Small intestine (tissue), 7 donors: ENCODE results near the gene MID1. TPM values are rescaled to one million over a fixed set of nuclear protein-coding genes. Genes with fewer than 3 reads are reported as not detected.

Experiments used
- DNase-seq, 2 donors: peaks; one replicate each; pipeline versions ENCODE4 v3.0.0 to v3.0.0-alpha.2; 2013
- FAIRE-seq: peaks from 2 replicates; lab custom pipeline; 2012; peaks lifted over from hg19 to GRCh38; lab: Jason Lieb, UNC
- H3K27ac ChIP-seq, 3 donors: one replicate each; pipeline ENCODE4 v1.5.1; 2013; ENCODE audit warnings: low read length in 2 of 3, mild to moderate bottlenecking in 2 of 3, control low read depth in 1 of 3, inconsistent platforms in 1 of 3, low read depth in 1 of 3, moderate library complexity in 1 of 3
- H3K27me3 ChIP-seq, 3 donors: one replicate each; pipeline ENCODE4 v1.6.1; 2013; ENCODE audit warnings: low read length in 3 of 3, inconsistent platforms in 1 of 3; ENCODE audit not compliant: control insufficient read depth in 3 of 3, insufficient read depth in 3 of 3
- H3K36me3 ChIP-seq, 3 donors: one replicate each; pipeline ENCODE4 v1.6.1; 2013; ENCODE audit warnings: low read length in 3 of 3, inconsistent platforms in 1 of 3, low read depth in 1 of 3, mild to moderate bottlenecking in 1 of 3, moderate library complexity in 1 of 3; ENCODE audit not compliant: control insufficient read depth in 3 of 3, insufficient read depth in 2 of 3
- H3K4me1 ChIP-seq, 3 donors: one replicate each; pipeline ENCODE4 v1.6.1; 2013; ENCODE audit warnings: low read length in 2 of 3, inconsistent platforms in 1 of 3, low read depth in 1 of 3, mild to moderate bottlenecking in 1 of 3, moderate library complexity in 1 of 3; ENCODE audit not compliant: control insufficient read depth in 3 of 3, insufficient read depth in 2 of 3
- H3K4me3 ChIP-seq, 3 donors: one replicate each; pipeline ENCODE4 v1.5.1; 2013; ENCODE audit warnings: low read length in 3 of 3, control low read depth in 1 of 3, inconsistent platforms in 1 of 3, low read depth in 1 of 3, mild to moderate bottlenecking in 1 of 3, moderate library complexity in 1 of 3
- H3K9me3 ChIP-seq, 2 donors: one replicate each; pipeline ENCODE4 v1.6.1; 2013; ENCODE audit warnings: low read depth in 1 of 2, low read length in 1 of 2; ENCODE audit not compliant: control insufficient read depth in 2 of 2, insufficient read depth in 1 of 2
- WGBS, 3 donors: extraction: QIAGEN DNeasy Blood & Tissue Kit; methylation state at CpG; one replicate each; pipeline ENCODE4 v1.1.7; 2013; 5-methylcytosine and 5-hydroxymethylcytosine counted together
- polyA plus RNA-seq, 4 donors: library from polyadenylated mRNA; stranded (reverse) in 3 of 4; unstranded in 1 of 4; fragments of 200-250 nt in 3 of 4; fragments of 120-200 nt in 1 of 4; gene quantifications; one replicate each; pipeline versions ENCODE4 v1.2.1 to v1.2.3, GENCODE V29; 2013
- donor health status: healthy with polysubstance abuse.
- donor health status: control.
- donor health status: control.
- donor health status: Bipolar disorder and iron deficiency.
- donor health status: healthy.

The MID1 gene
- polyA plus RNA-seq, 4 donors, result 1.9 to 11.6 (median 4.6) TPM

- no peaks in the 10 kb centered on the region for H3K4me1 ChIP-seq
- FAIRE-seq (no peak), DNase-seq (no peak)
- peak overlapping the region in 1 of 3 donors; percentile 82 for H3K27ac ChIP-seq
- peaks cover 0 to 3% (median 0%) of the 10 kb centered on the region in 3 donors for H3K36me3 ChIP-seq
- H3K27me3 ChIP-seq, result no peaks in the 10 kb centered on the region
- H3K9me3 ChIP-seq, result no peaks in the 10 kb centered on the region
- no peak overlapping the region for H3K4me3 ChIP-seq
- 63 to 77% (median 72%) methylated on average over 9 of the region's 9 CpGs for WGBS, 3 donors
These were observed 137.1 kb downstream of the MID1 start for GRCh38 chrX:10483191-10483831.

GRCh38 chrX:10482708-10483107 is 137.7 kb downstream of the MID1 start:
- Histone ChIP-seq H3K4me1 (no peaks in the 10 kb centered on the region), H3K4me3 (no peak overlapping the region)
- 57 to 79% (median 68%) methylated on average over 5 of the region's 5 CpGs for WGBS, 3 donors

GRCh38 chrX:10482261-10482660 is 138.1 kb downstream of the MID1 start:
- DNase-seq (no peak), FAIRE-seq (no peak)
- H3K27ac ChIP-seq, result peak overlapping the region in 1 of 3 donors; percentile 34
- H3K27me3 ChIP-seq, result no peaks in the 10 kb centered on the region
- no peaks in the 10 kb centered on the region for H3K9me3 ChIP-seq
- no peak overlapping the region for H3K4me3 ChIP-seq
- 77 to 92% (median 83%) methylated on average over 9 of the region's 9 CpGs for WGBS, 3 donors
- H3K4me1 ChIP-seq, result no peaks in the 10 kb centered on the region
- peaks cover 0 to 3% (median 0%) of the 10 kb centered on the region in 3 donors for H3K36me3 ChIP-seq

More at GRCh38 chrX:10482708-10483107, 137.7 kb downstream of the MID1 start:
- DNase-seq, result no peak
- FAIRE-seq, result no peak
- no peaks in the 10 kb centered on the region for H3K9me3 ChIP-seq
- H3K27ac ChIP-seq, result peak overlapping the region in 1 of 3 donors; percentile 34
- H3K36me3 ChIP-seq, result peaks cover 0 to 3% (median 0%) of the 10 kb centered on the region in 3 donors
- H3K27me3 ChIP-seq, result no peaks in the 10 kb centered on the region

- H3K9me3 ChIP-seq, result no peaks in the 10 kb centered on the region
- H3K4me3 ChIP-seq, result no peak overlapping the region
- no peak overlapping the region for H3K27ac ChIP-seq
- 92 to 96% (median 93%) methylated on average over 5 of the region's 5 CpGs for WGBS, 3 donors
- peaks cover 0 to 3% (median 0%) of the 10 kb centered on the region in 3 donors for H3K36me3 ChIP-seq
- H3K27me3 ChIP-seq, result no peaks in the 10 kb centered on the region
- FAIRE-seq (no peak), DNase-seq (no peak)
- H3K4me1 ChIP-seq, result no peaks in the 10 kb centered on the region
These were observed 139.5 kb downstream of the MID1 start for GRCh38 chrX:10480861-10481260.

GRCh38 chrX:10479508-10479907 is 140.9 kb downstream of the MID1 start:
- Histone ChIP-seq H3K9me3 (no peaks in the 10 kb centered on the region), H3K4me1 (no peaks in the 10 kb centered on the region), H3K36me3 (peaks cover 0 to 3% (median 0%) of the 10 kb centered on the region in 3 donors), H3K27ac (no peak overlapping the region), H3K27me3 (no peaks in the 10 kb centered on the region), H3K4me3 (no peak overlapping the region)
- WGBS, 3 donors, result 71 to 89% (median 87%) methylated on average over 3 of the region's 3 CpGs
- FAIRE-seq, result no peak
- no peak for DNase-seq

DNA sequence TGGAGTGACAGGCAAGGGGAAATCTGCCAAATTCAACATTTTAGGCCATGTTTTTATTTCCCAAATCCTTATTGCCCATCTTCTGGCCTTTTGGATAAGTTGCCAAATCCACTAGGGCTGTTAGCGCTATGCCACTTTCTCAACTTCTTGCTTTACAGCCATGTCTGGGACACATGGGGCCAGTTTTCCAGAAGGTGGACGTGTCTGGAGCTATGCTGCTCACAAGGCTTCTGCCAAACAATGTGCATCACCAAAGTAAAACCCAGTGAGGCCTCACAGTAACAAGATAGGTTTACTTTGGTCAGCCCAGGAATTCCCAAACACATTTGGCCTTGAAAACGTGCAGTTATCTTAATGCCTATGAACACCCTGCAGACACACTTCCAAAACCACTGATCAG is 142.9 kb downstream of the MID1 start:
- no peaks in the 10 kb centered on the region for H3K27me3 ChIP-seq
- FAIRE-seq (no peak), DNase-seq (no peak)
- peaks cover 0 to 3% (median 0%) of the 10 kb centered on the region in 3 donors for H3K36me3 ChIP-seq
- H3K4me1 ChIP-seq, result no peaks in the 10 kb centered on the region
- H3K27ac ChIP-seq, result no peak overlapping the region
- 59 to 90% (median 74%) methylated on average over 3 of the region's 3 CpGs for WGBS, 3 donors
- no peak overlapping the region for H3K4me3 ChIP-seq
- no peaks in the 10 kb centered on the region for H3K9me3 ChIP-seq

- H3K9me3 ChIP-seq, result no peaks in the 10 kb centered on the region
- no peak for DNase-seq
- H3K4me1 ChIP-seq, result no peaks in the 10 kb centered on the region
- 77 to 87% (median 80%) methylated on average over 6 of the region's 6 CpGs for WGBS, 3 donors
- no peaks in the 10 kb centered on the region for H3K27me3 ChIP-seq
- no peak for FAIRE-seq
- H3K4me3 ChIP-seq, result no peak overlapping the region
- no peaks in the 10 kb centered on the region for H3K36me3 ChIP-seq
- no peak overlapping the region for H3K27ac ChIP-seq
These were observed 145.3 kb downstream of the MID1 start for GRCh38 chrX:10474913-10475568.

DNA sequence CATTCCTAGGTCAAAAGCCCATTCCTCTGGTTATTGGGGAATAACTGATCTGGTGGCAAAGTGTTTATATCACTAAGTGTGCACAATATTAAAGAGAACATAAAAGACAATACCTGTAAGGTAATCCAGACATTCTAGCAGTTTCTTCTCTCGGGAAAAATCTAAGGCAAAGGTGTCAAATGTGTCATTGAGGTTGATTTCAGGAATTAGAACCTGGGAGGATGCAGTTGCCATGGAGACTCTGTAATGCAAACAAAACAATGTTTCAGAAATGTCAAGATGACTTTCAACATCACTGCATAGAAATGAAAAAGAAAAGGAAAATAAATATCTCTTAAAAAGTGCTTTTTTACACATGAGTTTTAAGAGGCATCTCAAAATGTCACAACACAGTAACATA is 145.9 kb downstream of the MID1 start:
- Histone ChIP-seq H3K27ac (no peak overlapping the region), H3K36me3 (no peaks in the 10 kb centered on the region), H3K9me3 (no peaks in the 10 kb centered on the region), H3K27me3 (no peaks in the 10 kb centered on the region), H3K4me1 (no peaks in the 10 kb centered on the region), H3K4me3 (no peak overlapping the region)
- DNase-seq (no peak), FAIRE-seq (no peak)
- 30 to 59% (median 52%) methylated on average over 1 of the region's 1 CpG for WGBS, 3 donors
